GM12801 (cell line): ENCODE data around the gene ARMC5.

Experiments used
- TF ChIP-seq, protein P1 (sequence below): IDR thresholded peaks from one replicate; pipeline ENCODE4 v1.5.1; 2011; ENCODE audit warnings: control low read depth; ENCODE audit not compliant: insufficient read length; ENCODE audit errors: extremely low read depth

The ARMC5 gene

DNA sequence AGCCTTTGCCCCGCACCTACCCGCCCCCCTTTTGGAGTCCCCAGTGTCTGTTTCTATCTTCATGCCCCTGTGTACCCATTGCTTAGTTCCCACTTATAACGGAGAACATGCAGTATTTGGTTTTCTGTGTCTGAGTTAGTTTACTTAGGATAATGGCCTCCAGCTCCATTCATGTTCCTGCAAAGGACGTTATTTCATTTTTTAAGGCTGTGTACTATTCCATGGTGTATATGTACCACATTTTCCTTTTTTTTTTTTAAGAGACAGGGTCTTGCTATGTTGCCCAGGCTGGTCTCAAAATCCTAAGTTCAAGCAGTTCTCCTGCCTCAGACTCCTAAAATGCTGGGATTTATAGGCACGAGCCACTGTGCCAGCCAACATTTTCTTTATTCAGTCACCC, 8.6 kb downstream of the ARMC5 start:
- TF ChIP-seq, protein P1, sequence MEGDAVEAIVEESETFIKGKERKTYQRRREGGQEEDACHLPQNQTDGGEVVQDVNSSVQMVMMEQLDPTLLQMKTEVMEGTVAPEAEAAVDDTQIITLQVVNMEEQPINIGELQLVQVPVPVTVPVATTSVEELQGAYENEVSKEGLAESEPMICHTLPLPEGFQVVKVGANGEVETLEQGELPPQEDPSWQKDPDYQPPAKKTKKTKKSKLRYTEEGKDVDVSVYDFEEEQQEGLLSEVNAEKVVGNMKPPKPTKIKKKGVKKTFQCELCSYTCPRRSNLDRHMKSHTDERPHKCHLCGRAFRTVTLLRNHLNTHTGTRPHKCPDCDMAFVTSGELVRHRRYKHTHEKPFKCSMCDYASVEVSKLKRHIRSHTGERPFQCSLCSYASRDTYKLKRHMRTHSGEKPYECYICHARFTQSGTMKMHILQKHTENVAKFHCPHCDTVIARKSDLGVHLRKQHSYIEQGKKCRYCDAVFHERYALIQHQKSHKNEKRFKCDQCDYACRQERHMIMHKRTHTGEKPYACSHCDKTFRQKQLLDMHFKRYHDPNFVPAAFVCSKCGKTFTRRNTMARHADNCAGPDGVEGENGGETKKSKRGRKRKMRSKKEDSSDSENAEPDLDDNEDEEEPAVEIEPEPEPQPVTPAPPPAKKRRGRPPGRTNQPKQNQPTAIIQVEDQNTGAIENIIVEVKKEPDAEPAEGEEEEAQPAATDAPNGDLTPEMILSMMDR = no peak

DNA sequence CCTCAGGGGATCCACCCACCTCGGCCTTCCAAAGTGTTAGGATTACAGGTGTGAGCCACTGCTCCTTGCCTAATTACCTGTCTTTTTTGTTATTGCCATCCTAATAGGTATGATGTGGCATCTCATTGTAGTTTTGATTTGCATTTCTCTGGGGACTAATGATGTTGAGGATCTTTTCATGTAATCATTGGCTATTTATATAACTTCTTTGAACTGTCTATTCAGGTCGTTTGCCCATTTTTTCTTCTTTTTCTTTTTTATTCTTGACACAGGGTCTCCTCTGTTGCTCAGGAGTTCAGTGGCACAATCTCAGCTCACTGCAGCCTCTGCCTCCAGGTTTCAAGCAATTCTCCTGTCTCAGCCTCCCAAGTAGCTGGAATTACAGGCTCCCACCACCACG, 11.3 kb downstream of the ARMC5 start:
- TF ChIP-seq, protein P1 = no peak

DNA sequence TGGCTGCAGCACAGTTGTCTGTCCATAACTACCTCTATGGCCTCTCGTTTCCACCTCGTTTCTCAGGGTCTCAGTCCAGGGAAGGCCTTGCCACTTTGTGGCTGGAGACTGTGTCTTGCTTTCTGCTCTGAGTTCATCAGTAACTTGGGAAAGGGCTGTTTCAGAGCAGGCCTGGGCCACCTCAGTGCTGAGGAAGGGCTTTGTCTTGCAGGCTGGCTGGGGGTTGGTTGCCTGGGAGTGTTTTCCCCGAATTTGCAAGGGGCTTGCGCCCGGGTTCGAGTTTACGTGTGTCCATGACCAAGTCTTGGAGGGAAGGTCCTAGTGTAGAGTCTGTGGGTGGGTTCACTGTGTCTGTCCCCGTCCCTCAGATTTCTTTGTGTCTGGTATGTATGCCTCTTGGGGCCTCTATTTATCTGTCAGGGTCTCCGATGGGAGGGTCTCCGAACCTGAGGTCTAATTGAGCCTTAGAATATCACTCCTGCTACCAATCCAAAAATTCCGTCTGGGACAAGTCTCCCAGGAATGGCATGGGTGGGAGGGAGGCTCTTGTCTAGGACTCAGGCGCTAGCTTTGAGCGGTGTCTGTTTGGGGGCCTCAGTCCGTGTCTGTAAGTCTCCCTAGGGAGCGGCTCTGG, 12.1 kb downstream of the ARMC5 start:
- TF ChIP-seq, protein P1 = no peak

DNA sequence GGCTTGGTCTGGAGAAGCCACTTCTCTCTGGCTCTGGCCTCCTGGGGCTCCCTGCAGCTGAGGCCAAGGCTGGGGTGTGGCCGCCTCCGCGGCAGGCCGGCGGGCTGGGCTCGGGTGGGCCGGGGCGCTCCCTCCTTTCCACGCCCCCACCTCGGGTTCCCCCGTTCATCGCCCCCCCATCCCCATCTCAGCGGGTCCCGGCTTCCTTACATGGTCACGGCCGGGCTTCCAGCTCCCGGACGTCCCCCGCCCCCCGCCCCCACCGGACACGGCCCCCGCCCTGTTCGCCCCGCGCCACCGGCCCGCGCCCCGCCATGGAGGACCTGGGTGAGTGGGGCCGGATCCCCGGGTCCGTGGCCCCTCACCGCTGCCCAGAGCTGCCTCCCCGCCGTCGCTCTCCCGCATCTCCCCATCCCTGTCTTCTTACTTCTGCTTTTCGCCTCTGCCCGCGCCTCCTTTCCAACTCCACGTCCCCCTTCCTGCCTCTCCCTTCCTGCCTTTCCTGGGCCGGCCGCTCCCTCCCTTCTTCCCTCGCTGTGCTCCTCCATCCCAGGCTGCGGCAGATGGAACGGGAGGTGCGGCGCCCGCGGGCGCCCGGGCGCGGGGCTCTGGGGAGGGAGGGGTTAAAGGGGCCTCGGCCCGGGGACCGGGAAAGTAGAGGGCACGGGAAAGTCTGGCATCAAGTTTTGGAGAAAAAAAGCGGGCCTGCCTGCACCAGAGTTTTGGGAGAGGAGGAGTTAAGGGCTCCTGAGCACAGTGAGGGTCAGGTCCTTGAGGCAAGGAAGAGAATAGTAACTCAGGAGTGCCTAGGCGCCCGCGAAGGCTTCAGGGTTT, 12.8 kb downstream of the ARMC5 start, which contains the start of gene TGFB1I1:
Gene TGFB1I1, plus strand, starts transcription at position 278 of the 834 bp plus-strand sequence. Its CDS starts 37 bp downstream, at position 315.
- TF ChIP-seq, protein P1 = no peak

DNA sequence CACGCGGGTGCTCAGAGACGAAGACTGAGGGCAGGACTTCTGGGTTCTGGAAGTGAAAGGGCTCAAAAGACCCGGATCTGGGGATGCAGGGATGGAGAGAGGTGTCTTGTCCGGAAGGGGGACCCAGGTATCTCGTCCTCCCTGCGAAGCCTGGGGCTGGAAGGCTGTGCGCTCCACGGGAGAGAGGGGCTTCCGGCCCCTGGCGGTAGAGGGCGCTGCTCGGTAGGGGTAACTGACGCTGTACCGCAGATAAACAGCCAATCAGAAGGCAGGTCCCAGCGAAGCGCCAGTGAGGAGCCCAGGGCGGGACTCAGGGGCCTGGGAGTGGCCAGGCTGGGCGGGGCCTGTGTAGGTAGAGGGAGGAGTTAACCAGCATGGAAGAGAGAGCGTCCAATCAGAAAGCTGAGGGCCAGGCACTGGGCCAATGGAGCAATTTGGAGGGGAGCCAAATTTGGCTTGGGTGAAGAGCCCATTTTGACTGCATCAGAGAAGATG, 13.5 kb downstream of the ARMC5 start:
- TF ChIP-seq, protein P1 = no peak

DNA sequence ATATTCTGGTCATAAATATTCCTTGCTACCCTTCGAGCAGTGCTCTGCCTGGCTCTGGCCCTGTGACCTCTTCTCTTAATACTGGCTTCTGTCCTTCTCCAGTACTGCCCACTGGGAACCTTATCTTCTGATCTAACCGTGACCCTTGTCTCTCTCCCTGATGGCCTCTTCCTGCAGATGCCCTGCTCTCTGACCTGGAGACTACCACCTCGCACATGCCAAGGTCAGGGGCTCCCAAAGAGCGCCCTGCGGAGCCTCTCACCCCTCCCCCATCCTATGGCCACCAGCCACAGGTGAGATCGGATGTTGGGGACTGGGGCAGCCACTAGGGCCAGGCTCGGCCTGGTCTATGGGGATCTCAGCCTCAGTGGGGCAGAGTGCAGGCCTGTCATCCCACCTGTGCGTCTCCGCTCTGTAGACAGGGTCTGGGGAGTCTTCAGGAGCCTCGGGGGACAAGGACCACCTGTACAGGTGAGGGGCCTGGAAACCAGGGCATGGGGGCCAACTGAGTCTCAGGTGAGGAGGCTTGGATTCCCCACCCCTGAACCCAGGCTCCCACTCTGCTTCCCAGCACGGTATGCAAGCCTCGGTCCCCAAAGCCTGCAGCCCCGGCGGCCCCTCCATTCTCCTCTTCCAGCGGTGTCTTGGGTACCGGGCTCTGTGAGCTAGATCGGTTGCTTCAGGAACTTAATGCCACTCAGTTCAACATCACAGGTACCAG, 14.1 kb downstream of the ARMC5 start:
- TF ChIP-seq, protein P1 = no peak

DNA sequence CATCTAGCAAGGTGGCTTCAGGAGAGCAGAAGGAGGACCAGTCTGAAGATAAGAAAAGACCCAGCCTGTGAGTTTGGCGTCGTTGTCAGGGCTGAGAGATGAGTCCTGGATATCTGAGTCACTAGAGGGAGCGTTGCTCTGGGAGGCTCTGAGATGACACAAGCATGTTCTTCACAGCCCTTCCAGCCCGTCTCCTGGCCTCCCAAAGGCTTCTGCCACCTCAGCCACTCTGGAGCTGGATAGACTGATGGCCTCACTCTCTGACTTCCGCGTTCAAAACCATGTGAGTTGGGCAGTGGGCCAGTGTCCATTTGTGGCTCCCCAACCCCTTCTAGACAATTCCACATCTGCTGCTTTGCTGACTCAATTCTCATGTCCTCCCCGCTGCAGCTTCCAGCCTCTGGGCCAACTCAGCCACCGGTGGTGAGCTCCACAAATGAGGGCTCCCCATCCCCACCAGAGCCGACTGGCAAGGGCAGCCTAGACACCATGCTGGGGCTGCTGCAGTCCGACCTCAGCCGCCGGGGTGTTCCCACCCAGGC, 14.9 kb downstream of the ARMC5 start:
- TF ChIP-seq, protein P1 = no peak
